ENCODE measurements around the gene RAVER2.

DNA sequence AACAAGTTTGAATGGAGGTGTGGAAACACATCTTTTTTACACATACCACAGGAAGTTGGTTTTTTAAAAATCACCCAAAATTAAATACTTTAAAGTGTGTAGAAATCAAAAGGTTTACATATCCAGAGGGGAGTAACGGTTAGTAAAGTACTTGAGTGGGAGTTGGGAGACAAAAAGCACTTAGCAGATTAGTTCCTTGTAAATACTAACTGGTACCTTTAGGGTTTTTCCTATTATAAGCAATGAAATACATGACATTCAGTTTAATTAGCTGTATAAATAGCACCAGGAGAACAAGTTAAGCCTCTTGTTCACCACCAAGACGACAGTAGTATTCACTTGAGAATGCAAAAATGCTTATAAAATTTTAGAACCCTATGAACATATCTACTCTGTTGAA lies 23.7 kb upstream of the RAVER2 start:
- TF ChIP-seq ZNF501 (CRISPR knock-in tag; IDR thresholded peaks at IDR 0.05) (no peak), ZNF644 (CRISPR knock-in tag; IDR thresholded peaks at IDR 0.05; ENCODE audit: low read depth) (no peak), NBN (conservative IDR thresholded peaks at IDR 0.05) (no peak), PAX8 (CRISPR knock-in tag; IDR thresholded peaks at IDR 0.05; ENCODE audit: borderline replicate concordance) (no peak), GTF3A (CRISPR knock-in tag; conservative IDR thresholded peaks at IDR 0.05) (no peak), ZC3H13 (CRISPR knock-in tag; IDR thresholded peaks at IDR 0.05) (no peak), ZSCAN29 (CRISPR knock-in tag; conservative IDR thresholded peaks at IDR 0.05) (no peak), POLR2AphosphoS5 (IDR thresholded peaks at IDR 0.05; ENCODE audit: low read depth, low read length) (no peak), NR2F1 (CRISPR knock-in tag; IDR thresholded peaks at IDR 0.05) (no peak)
- TF ChIP-seq, protein P1, sequence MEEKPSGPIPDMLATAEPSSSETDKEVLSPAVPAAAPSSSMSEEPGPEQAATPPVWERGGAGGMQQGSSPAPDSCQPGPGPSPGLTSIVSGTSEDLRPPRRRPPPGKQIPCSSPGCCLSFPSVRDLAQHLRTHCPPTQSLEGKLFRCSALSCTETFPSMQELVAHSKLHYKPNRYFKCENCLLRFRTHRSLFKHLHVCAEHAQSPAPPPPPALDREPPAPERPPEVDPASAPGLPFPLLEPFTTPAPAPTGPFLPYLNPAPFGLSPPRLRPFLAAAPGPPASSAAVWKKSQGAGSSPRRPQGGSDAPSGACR (CRISPR knock-in tag; IDR thresholded peaks at IDR 0.05) = no peak
- TF ChIP-seq, protein P2, sequence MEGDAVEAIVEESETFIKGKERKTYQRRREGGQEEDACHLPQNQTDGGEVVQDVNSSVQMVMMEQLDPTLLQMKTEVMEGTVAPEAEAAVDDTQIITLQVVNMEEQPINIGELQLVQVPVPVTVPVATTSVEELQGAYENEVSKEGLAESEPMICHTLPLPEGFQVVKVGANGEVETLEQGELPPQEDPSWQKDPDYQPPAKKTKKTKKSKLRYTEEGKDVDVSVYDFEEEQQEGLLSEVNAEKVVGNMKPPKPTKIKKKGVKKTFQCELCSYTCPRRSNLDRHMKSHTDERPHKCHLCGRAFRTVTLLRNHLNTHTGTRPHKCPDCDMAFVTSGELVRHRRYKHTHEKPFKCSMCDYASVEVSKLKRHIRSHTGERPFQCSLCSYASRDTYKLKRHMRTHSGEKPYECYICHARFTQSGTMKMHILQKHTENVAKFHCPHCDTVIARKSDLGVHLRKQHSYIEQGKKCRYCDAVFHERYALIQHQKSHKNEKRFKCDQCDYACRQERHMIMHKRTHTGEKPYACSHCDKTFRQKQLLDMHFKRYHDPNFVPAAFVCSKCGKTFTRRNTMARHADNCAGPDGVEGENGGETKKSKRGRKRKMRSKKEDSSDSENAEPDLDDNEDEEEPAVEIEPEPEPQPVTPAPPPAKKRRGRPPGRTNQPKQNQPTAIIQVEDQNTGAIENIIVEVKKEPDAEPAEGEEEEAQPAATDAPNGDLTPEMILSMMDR (CRISPR knock-in tag; IDR thresholded peaks at IDR 0.05) = no peak
- TF ChIP-seq, protein P3, sequence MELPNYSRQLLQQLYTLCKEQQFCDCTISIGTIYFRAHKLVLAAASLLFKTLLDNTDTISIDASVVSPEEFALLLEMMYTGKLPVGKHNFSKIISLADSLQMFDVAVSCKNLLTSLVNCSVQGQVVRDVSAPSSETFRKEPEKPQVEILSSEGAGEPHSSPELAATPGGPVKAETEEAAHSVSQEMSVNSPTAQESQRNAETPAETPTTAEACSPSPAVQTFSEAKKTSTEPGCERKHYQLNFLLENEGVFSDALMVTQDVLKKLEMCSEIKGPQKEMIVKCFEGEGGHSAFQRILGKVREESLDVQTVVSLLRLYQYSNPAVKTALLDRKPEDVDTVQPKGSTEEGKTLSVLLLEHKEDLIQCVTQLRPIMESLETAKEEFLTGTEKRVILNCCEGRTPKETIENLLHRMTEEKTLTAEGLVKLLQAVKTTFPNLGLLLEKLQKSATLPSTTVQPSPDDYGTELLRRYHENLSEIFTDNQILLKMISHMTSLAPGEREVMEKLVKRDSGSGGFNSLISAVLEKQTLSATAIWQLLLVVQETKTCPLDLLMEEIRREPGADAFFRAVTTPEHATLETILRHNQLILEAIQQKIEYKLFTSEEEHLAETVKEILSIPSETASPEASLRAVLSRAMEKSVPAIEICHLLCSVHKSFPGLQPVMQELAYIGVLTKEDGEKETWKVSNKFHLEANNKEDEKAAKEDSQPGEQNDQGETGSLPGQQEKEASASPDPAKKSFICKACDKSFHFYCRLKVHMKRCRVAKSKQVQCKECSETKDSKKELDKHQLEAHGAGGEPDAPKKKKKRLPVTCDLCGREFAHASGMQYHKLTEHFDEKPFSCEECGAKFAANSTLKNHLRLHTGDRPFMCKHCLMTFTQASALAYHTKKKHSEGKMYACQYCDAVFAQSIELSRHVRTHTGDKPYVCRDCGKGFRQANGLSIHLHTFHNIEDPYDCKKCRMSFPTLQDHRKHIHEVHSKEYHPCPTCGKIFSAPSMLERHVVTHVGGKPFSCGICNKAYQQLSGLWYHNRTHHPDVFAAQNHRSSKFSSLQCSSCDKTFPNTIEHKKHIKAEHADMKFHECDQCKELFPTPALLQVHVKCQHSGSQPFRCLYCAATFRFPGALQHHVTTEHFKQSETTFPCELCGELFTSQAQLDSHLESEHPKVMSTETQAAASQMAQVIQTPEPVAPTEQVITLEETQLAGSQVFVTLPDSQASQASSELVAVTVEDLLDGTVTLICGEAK (IDR thresholded peaks at IDR 0.05) = no peak
- TF ChIP-seq, protein P3 (CRISPR knock-in tag; IDR thresholded peaks at IDR 0.05) = no peak
- TF ChIP-seq, protein P4, sequence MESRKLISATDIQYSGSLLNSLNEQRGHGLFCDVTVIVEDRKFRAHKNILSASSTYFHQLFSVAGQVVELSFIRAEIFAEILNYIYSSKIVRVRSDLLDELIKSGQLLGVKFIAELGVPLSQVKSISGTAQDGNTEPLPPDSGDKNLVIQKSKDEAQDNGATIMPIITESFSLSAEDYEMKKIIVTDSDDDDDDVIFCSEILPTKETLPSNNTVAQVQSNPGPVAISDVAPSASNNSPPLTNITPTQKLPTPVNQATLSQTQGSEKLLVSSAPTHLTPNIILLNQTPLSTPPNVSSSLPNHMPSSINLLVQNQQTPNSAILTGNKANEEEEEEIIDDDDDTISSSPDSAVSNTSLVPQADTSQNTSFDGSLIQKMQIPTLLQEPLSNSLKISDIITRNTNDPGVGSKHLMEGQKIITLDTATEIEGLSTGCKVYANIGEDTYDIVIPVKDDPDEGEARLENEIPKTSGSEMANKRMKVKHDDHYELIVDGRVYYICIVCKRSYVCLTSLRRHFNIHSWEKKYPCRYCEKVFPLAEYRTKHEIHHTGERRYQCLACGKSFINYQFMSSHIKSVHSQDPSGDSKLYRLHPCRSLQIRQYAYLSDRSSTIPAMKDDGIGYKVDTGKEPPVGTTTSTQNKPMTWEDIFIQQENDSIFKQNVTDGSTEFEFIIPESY (CRISPR knock-in tag; IDR thresholded peaks at IDR 0.05) = no peak
